Activated gamma-delta T cell treated with Interleukin-2 at 50 U/mL for 16 hours (primary cell): ENCODE results near the gene TSEN2.
"Not testable (repeated sequence)": the region's sequence is repeated elsewhere in the genome, so short reads cannot be mapped to it uniquely, and the experiment has no call there.

ENCODE experiments used
- DNase-seq: peaks from one replicate; pipeline ENCODE4 v3.0.0-alpha.2; 2020

TSEN2 gene

DNA sequence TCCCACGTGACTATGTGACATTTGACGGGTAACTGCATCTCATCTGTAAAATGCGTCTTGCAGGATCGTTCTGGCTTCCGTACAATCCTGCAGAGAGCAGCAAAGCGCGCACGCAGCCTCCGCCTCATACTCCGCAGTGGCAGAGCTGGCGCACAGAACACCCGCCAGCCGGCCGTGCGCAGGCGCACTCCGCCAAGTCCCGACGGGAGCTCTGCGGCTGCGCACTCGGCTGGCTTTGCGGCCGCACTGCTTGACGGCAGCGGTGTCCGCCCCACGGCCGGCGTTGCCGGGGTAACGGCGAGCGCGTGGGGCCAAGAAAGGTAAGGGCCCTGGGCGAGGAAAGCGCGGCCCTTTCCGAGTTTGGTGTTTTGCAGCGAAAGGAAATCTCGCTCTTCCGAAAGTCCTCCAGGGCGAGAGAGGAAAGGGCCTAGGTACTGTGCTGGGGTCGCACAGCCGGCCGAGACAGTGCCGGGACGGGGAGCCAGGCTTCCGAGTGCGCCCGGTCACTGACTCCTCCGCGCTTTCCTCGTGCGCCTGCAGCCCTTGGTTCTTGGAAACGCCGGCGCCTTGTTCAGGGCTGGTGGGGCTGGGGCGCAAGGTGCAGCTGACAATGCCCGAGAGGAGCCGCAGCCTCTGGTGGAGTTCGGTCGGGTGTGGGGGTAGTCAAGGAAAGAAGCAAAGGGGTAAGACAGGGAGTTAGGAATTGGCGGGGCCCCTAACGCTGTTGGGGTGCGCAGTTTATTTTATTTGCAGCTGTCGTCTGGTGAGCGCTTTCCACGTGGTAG, at the start of gene TSEN2:
Gene TSEN2 (plus strand): TSS at position 283 of the 785 bp plus-strand sequence. CDS start 5,321 bp downstream, outside the sequence.
- peak; percentile 94 for DNase-seq

DNA sequence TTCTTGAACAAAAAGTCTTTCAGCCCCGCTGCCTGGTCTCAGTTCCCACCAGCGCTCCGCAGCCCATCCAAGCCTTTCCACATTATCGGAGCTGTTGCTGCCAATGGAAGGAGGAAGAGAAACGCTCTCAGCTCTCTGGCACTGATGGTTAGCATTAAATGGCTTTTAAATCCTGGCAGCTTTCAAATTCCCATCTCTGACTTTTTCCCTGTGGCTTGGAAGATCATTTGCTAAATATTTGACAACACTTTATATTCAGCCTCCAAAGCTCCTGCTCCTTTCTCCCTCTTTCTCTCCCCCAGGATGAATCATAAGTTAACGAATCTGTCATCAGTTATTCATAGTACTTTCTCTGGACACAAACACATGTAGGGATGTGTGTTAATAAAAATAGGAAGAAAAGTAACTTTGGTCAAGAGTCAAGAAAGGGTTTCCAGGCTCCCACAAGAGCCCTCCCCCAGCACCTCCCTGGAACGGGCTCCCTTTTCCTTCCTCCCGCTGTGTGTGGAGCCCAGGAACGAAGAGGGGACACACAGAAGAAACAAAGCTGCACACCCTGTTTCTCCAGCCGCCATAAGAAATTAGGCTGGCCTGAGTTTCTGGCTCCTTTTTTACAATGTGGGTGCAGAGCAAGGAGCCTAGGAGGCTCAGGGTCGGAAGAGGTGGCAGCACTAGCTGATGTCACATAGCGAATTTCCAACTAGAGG, 47.6 kb upstream of the TSEN2 start:
- DNase-seq: no peak

DNA sequence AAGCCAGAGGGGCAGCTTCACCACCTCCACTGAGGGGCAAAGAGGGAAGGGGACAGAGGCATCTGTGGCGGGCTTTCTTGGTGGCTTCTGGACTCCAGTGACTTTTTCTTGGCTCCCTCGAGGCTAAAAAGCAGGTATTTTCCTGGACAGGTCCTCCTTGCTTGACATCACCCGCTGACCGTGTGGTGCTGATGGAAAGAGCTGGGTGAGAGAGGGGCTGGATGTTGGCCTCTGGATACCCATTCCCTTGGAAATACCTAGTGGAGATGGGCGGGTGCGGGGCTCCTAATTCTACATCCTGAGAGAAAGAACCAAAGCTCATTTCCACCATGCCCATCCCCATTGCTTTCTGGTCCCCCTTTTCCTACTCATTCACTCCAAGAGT, 47.1 kb upstream of the TSEN2 start:
- DNase-seq: no peak

DNA sequence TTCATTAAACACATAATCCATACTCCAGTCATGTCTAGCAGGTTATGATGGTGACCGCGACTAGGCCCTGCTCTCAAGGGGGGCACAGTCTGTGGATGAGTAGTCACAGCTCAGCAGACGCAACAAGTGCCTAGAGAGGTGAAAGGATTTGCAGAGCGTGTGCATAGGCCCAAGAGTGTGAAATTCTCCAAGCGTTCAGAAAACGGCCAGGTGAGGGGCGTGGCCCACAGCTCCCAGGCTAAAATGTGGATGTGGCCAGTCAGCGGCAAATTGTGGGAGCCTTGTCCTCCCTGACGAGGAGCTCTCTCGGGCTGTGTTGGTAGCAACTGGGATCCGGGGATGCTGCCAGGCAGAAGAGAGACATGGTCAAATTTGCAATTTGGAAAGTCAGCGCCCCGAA, 46.4 kb upstream of the TSEN2 start:
- no peak for DNase-seq

DNA sequence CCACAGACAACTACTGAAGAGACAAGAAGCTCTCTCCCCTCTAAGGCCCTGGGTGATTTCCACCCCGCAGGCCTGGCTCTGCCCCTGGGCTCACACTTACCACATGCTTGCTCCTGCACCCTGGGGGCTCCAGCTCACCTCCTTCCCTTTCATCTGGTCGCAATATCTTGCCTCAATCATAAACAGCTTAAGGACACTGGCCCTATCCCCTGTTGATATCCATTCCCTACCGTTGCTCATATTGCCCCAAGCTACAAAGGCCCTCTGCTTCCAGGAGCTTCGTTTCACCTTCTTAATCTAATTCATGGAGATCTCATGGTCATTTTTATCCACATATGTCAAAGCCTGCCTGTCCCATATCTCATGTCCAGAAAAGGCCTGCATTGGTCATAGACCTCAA, 46.0 kb upstream of the TSEN2 start:
- DNase-seq: no peak

DNA sequence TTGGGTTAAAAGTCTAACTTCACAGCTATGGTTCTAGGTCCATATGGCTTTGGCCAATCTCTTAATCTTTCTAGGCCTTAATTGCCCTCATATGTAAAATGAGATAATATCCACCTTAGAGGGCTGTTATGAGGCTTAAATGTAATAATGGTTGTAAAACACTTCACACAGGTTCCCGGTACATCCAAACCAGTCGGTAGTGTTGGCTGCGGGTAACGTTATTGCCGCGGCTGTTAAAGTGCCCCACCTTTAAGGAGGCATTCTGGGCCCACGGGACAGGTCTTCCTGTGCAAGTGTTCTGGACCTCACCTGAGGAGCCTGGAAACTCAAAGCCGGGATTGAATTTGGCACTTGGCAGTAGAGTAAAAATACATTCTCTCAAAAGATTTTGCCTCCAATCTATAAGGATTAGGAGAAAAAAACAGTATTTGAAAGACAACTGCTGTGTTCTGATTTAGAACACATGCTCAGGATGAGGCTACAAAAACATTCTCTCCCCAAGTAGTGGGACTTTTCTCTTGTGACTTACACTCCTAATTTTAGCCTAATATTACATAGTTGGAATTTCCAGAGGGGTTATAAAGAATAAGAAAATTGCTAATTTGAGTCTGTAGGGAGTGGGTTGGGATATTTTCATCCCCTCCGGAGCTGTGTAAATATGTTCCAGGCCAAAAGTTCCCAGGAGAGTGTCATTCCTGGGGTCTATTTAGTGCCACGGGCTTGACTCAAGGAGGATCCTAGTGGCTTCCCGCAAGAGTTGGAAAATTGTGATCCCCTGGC, 44.9 kb upstream of the TSEN2 start:
- no peak for DNase-seq

DNA sequence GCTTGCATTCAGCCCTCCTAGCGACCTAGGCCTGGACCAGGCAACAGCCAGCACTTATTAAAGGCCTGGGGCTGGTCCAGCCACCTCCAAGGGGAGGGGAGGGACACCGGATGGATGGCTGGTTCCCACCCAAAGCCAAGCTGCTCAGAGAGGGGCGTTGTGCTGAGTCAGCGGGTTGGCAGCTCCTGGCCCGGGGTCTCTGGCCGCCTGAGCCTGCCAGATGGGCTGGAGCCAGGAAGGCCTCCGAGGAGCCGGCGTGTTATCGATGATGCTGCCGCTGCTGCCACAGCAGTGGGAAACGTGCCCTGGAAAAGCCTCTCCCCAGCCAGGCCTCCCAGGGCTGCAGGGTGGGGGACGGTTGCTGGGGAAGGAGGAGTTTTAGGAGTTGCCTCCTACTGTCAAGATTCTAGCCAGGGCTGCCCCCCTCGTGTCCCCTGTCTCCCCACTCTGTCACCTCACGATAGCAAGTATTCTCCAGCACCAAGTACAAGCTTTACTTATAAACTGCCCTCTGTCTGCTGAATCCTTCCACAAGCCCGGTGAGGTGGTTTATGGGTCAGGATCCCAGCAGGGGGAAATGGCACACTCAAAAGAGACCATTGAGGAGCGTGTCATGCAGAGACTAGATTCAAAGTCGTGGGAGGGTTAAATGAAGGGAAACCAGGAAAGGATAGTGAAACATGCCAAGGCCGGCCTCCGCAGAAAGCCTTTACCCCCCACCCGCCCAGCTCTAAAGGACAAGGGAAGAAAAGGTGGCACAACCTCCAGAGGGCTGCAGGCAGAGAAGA, 43.2 kb upstream of the TSEN2 start:
- DNase-seq: no peak

DNA sequence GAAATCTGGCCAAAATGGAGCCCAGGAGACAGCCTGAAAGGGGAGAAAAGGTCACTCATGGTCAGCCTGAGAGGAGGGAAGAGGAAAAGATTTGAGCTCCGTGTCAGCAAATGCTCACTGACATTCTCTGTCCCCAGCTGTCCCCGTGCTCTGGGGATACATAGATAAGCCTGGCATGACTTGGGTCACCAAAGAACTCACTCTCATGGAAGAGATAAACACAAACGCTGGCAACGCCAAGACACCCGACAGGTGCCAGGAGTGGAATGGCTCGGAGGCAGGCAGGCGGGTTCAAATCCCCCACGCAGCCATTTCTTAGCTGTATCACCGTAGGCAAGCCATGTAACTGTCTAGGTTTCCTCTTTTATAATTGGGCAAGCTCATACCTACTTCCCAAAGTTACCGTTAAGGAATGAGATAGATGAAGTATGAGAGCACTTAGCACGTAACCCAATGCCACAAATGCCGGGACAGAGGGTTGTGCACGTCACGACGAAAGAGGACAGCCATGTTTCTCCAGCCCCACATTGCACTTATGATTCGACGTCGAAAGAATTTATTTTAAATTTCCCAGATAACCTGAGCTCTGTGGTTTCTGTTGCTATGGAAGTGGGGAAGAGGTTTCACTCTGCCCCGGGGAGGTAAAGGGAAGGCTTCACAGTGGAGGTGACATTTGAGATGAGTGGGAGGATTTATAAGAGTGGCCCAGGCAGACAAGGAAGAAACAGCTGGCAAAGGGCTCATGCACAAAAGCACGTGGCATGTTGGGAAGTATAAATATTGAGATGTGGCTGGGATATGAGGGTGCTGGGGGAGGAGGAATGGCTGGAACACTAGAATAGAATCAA, 41.4 kb upstream of the TSEN2 start:
- no peak for DNase-seq

DNA sequence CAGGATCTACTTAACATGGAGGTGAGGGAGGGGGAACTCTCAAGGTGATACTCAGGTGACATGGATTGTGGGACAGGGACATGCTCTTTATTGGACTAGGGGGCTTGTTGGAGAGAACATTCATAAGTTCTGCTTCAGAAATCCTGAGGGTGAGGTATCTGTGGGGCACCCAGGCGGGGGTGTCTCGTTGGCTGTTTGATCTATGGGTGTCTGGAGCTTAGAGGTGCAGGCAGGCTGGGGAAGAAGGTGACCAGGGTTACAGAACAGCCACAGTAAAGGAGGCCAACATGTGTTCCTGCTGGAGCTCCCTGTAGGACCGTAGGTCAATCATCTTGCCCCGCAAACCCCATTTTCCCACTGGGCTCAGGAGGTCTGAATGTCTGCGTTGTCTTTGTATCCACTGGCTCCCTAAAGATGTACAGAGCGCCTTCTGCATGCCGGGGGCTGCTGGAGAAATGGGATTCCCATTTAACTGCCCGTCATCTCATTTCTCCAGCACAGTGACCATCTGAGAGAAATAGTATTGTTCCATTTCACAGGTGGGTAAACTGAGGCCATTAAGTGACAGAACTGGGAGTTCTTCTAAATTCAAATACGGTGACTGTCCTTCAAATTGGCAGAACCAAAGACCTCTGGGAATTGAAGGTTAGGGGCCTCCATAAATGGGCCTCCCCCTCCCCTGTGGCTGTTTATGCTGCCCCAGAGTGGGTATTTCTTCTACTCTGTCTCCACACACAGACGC, 40.3 kb upstream of the TSEN2 start:
- DNase-seq: no peak

DNA sequence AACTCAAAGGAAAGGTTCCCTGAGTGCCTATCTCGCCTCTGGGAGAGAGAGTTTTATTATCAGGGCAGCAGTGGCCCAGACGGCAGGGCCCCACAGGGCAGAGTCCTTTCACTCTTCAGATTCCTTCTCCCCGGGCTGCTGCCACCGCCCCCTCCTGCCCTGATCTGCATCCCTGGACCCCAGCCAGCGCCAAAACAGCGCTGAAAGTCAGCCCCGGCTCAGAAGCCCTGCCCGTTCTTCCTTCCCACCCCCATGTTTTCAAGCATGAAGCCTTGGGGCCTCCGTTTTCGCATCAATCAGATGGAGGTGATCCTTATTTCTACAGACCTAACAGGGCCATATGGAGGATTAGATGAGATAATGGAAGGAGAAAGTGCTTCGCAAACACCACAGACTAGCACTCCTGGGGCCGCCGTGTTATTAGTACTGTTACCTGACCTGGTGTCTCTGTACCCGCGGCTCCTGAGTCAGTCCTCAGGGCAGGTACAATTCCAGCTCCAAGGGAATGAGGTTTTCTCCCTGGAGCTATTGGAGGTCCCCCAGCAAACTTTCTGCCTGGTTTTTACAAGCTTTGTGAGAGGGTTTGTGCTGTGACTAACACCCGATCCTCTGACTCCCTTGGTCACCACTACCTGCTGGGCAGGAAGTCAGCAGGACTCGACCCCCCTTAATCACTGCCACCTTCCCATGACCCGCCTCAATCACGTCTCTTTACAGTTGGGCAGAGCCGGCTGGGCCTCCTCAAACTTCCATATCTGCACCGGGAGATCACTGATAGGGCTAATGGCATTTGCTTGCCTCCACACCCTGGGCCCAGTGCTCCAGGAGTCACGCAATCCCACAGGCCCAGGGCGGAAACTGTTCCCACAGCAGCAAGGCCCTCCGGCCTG, 39.5 kb upstream of the TSEN2 start:
- DNase-seq: no peak

DNA sequence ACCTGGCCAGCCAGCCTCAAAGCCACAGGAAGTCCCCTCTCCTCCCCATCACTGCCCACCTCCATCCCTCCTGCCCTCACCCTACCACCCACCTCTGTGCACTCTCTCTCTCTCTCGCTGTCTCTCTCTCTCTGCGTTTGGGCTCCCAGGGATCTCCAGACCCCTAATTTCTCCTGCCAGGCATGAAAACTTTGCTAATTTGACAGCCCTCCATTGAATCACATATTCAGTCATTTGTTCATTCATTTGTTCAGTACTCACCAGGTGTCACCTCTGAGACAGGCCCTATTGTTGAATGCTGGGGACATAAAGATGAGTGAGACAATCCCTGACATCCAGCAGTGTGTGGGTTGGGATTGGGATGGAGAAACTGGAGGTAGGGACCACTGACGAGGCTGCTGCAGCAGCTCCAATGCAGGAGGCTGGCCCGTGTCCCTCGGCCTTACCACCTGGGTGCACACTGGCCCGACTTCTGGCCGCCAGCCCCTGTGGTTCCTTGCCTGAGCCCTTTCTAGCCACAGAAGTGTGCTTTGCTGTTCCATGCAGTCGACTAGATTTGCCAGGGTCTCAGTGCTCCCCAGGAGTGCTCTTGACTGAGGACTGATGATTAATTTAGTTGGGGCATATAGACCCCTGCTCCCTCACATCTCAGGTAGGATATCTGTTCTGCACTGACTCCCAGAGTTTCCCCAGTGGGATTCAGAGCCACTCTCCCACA, 38.6 kb upstream of the TSEN2 start:
- DNase-seq: no peak

DNA sequence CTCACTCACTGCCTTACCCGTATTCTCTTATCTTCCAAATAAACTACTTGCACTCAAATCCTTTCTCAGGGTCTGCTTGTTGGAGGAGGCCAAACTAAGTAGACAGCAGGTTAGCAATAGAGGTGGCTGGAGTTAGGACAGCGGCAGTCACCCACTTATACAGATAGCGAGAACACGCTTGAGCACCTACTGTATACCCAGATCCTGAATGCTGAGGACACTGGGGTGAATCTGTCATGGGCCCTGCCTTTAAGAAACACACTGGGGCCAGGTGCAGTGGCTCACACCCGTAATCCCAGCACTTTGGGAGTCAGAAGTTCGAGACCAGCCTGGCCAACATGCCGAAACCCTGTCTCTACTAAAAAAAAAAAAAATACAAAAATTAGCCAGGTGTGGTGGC, 38.0 kb upstream of the TSEN2 start:
- no peak for DNase-seq

DNA sequence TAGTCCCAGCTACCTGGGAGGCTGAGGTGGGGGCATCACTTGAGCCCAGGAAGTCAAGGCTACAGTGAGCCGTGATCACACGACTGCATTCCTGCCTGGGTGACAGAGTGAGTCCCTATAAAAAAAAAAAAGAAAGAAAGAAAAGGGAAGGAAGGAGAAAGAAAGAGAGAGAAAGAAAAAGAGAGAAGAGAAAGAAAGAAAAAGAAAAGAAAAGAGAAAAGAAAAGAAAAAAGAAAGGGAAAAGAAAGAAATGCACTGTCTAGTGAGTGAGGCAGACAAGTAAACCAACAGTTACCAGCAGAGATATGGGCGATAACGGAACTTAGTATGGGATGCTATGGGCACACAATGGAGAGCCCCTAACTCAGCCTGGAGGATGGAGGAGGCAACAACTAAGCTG, 37.2 kb upstream of the TSEN2 start:
- DNase-seq: no peak

DNA sequence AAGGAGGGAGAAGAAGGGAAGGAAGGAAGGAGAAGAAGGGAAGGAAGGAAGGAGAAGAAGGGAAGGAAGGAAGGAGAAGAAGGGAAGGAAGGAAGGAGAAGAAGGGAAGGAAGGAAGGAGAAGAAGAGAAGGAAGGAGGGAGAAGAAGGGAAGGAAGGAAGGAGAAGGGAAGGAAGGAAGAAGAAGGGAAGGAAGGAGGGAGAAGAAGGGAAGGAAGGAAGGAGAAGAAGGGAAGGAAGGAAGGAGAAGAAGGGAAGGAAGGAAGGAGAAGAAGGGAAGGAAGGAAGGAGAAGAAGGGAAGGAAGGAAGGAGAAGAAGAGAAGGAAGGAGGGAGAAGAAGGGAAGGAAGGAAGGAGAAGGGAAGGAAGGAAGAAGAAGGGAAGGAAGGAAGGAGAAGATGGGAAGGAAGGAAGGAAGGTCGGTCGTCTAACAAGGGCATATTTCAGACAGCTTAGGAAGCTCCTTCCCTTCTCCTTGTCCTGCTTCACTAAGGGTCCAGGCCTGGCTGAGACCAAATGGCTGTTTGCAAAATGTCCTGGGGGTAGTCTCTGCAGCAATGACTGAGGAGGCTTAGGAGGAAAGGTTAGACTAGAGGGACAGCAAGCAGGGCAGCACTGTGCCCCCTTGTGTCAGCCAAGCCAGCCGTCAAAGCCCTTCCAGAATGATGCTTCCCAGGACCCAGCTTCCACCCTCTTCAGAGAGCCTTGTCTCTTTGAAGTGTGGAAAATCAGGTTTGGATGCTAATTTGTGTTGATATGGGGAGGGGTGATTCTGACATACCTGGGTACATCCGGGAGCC, 35.7 kb upstream of the TSEN2 start:
- DNase-seq: not testable (repeated sequence)

DNA sequence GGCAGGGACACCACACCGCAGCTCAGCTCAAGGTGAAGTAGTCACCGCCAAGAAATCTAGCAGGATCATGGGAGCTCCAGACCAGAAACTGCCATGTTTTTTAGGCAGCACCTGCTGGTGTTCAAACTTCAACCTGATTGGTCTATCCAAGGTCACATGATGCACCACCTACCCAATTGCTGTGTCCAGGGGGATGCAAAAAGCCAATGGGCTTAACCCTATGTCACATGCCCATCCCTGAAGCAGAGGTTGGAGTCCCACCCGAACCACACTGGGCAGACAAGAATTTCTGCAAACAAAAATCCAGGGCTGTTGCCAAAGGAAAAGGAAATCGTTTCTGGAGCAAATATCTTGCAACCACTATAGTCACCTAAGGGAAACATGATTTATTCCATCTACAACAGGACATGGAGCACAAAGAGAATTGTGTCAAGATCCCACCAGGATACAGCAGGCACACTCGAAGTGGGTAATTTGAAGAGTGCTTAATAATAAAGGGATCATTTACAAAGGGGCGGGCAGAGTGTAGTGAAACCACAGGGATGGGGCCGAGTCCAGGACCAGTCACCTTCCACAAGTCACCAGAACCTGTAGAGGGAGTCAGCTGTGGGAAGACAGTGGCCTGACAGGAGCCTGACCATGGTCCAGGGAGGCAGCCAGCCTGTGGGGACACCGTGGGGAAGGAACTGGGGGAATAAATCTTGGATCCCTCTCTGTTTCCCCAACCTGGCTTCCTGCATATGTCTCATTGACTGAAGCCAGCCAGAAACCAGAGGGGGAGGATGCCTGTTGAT, 34.2 kb upstream of the TSEN2 start:
- no peak for DNase-seq

DNA sequence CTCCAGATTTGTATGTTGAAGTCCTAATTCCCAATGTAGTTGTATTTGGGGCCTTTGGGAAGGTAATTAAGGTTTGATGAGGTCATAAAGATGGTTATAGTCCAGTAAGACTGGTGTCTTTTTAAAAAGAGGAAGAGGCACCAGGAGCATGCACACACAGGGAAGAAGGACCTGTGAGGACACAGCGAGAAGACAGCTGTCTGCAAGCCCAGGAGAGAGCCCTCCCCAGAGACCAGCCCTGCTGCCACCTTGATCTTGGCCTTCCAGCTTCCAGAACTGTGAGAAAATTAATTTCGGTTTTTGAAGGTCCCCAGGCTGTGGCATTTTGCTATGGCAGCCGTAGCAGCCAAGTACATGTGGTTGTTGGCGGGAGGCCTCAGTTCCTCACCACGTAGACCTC, 32.8 kb upstream of the TSEN2 start:
- DNase-seq: no peak

DNA sequence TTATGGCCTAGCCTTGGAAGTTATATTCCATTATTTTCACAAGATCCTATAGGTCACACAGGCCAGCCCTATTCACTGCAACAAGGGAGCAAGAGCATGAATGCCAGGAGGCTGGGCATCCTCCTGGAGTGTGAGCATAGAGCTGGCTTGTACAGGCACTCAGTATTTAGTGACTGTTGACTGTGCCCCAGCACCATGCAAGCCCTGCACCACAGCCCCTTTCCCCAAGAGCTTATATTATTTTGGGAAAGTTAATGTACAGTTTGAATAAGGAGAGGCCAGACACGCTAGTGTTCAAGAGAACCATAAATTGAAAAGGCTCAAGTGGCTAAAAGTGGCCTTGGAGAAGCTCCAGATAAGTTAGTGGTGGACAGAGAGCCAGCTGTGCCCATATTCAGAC, 32.3 kb upstream of the TSEN2 start:
- no peak for DNase-seq
